NCI-H2227 (cell line): ENCODE results near the gene MRPL24.
A peak's percentile ranks its signal among the peaks of the same experiment; 100 is the strongest.

Experiments used
- DNase-seq: peaks from one replicate; lab custom pipeline; 2025; ENCODE audit not compliant: unreplicated experiment; lab: John Stamatoyannopoulos, UW

MRPL24 gene

GRCh38 chr1:156744344-156744743 lies 3.5 kb upstream of the MRPL24 start:
- no peak for DNase-seq

DNA sequence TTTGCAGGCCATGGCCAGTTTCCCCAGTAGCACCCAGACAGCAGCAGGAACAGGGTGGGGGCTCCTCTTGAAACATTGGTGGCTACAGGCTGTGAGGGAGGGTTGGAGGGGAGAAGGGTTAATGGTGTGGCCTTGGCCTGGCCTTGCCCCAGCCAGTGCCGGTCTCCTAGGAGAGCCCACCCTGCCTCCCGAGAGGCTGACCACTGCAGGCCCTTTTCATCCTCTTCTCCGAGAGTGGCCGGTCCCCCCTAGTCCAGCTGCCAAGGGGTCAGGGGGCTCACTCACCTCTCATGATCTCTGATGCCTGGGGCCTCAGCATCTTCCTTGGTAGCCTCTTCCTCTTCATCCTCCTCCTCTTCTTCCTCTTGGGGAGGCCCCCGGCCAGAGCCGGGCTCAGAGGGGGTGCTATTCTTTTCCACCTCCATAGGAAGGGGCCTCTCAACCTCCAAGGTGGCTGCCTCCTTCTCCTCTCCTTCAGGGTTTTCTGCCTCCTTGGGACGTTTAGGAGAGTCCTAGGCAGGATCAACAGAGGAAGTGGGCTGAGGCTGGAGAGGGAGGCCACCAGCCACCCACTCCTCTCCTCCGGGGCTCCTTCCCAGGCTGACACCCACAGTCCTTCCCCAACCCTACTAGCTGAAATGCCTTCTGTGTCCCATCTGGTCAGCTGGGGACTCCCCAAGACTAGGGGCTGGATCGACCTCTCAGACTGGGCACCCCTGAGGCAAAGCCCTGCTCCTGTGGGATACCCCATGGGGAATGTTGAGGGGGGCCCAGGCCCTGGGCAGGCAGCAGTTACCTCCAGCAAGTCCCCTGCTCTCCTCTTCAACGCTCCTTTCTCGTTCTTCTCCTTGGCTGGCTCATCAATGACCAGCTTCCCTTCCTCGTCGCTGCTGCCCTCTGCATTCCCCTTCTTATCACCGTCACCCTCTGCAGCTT lies 2.7 kb upstream of the MRPL24 start:
- DNase-seq: no peak

DNA sequence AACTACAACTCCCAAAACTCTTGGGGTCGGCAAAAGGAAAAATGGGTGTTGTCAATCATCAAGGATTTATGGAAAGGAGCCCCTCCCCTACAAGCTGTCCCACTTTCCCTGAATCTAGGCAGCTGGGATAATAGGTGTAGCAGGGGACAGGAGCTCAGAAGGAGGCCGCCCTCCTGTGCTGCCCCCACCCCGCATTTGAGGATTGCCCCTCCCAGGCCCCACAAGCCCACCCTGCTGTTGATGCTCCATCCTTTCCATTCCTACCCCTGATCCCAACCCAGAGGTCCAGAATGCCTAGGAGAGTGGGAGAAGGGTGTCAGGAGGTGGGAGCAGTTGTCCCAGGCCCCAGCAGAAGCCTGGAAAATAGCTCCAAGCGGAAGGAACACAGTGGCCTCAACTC lies 1.9 kb upstream of the MRPL24 start:
- DNase-seq: no peak

- no peak for DNase-seq
These were observed 1.1 kb upstream of the MRPL24 start for GRCh38 chr1:156742017-156742416.

- no peak for DNase-seq
These were observed 644 bp upstream of the MRPL24 start for GRCh38 chr1:156741481-156741983.

- no peak for DNase-seq
These were observed 599 bp downstream of the MRPL24 start for GRCh38 chr1:156740237-156740740.

DNA sequence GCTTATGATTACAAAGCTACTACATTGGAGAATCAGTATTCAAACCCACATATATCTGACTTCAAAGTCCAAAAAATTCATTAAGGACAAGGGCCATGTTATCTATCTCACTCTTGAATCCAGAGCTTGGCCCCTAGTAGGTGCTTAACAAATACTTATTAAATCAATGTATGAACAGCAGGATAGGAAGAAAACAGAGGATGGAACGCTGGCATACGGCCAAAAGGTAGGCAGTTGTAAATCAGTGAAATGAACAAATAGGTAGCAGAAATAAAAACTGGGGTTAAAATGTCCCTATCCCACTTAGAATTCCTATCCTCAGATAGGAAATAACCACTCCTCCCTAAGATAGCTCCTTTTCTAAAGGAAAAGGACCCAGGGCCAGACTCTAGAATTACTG lies 2.0 kb downstream of the MRPL24 start:
- DNase-seq: no peak

GRCh38 chr1:156738407-156738806 lies 2.5 kb downstream of the MRPL24 start:
- no peak for DNase-seq

- DNase-seq: no peak
These were observed 6.8 kb downstream of the MRPL24 start for GRCh38 chr1:156733989-156734584.

DNA sequence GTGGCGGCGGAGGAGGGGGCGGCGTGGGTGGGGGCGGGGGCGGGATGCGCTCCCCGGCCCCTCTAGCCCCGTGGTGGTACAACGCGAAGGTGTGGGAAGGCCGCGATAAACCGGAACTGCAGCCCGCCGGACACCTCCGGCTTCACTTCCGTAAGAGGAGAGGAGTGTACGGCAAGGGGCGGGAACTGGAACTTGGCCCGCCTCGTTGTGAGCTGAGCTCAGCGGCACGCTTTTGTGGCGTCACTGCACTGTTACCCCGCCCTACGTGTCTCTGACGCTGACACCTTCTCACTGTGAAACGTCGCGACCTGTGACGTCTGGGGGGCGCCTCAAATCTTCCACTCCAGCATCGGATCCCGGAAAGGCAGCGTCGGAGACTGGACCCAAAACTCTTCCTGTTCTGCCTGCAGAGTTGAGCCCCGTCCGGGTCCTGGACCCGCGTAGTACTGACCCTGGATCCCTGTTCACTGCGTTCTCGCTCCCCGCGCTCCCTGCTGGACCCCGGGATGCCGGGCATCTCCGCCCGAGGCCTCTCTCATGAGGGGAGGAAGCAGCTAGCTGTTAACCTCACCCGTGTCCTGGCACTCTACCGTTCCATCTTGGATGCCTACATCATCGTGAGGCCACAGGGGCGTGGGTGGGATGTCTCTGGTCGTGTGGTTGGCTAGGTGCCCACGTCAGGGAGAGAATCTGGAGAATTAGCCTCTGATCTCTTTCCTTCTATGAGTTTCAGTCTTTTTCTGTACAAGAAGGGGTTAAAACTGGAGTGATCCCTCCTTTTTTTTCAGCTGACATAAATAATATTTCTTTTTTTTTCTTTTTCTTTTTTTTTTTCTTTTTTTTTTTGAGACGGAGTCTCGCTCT lies 12.1 kb downstream of the MRPL24 start, which contains the start of gene ISG20L2:
ISG20L2 (minus strand) TSS at position 168 of the 864 bp plus-strand sequence. CDS start 1,114 bp downstream, outside the sequence.
- peak; percentile 98 for DNase-seq

DNA sequence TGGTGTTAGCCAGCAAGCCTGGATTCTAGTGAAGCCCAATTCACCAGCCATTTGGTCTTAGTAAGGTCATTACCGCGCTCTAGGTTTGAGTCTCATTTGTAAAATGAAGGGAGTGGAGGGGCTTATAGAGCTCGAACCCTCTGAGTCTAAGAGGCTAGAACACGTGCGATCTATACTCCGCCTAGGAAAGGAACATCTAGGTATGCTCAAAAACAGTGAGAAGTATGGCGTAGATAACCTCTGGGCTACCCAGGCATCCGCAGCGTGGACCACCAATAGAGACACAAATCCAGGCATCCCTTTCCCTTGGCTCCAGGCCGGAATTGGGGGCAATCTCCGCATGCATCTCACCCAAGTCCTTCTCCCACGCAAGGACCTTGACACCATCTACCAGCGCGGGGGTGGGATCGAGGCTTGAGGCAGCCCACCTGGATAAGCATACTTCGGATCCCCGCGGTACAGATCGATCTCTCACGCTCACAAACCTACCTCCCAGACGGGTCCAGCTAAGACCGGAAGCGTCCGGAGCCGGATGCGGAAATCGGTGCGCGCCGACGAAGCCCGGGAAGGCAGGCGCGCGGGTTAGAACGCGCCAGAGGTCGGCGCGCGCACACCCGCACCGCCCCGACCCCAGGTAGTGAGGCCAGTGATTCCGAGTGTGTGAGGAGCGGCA lies 12.8 kb downstream of the MRPL24 start, which contains the start of gene METTL25B:
METTL25B (plus strand) TSS at position 544 of the 673 bp plus-strand sequence. CDS start 636 bp downstream, outside the sequence.
- DNase-seq: peak; percentile 93

GRCh38 chr1:156727492-156727891 lies 13.4 kb downstream of the MRPL24 start:
- DNase-seq: no peak

DNA sequence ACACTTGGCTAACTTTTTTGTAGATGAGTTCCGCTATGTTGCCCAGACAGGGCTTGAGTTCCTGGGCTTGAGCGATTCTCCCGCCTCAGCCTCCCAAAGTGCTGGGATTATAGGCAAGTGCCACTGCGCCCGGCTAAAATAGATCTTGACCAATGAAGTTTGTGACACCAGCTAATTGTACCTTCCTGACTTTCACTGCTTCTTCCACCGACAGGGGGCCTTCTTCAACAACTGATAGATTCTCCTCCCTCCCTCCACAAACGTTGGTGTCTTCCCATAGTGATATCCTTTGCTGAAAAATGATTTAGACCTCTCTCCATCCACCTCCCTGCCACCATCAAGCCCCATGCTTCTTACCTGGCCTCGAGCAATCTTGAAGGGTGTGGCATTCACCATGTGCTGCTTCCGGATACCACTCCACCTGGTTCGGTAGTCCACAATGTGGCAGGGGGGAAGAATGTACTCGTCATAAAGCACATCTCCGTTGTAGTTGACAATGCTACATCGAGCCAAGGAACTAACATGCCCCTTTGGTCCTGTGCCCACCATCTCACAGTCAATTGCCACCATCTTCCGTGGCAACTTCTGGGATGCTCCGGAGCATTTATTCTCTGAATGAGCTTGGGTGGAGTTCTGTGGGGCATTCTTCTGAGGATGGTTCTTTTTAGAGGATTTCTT lies 14.2 kb downstream of the MRPL24 start:
- DNase-seq: peak; percentile 67

- DNase-seq: peak; percentile 87
These were observed 15.1 kb downstream of the MRPL24 start for GRCh38 chr1:156725683-156726280.

- no peak for DNase-seq
These were observed 19.4 kb downstream of the MRPL24 start for GRCh38 chr1:156721535-156721934.

GRCh38 chr1:156721131-156721530 lies 19.8 kb downstream of the MRPL24 start:
- DNase-seq: no peak

DNA sequence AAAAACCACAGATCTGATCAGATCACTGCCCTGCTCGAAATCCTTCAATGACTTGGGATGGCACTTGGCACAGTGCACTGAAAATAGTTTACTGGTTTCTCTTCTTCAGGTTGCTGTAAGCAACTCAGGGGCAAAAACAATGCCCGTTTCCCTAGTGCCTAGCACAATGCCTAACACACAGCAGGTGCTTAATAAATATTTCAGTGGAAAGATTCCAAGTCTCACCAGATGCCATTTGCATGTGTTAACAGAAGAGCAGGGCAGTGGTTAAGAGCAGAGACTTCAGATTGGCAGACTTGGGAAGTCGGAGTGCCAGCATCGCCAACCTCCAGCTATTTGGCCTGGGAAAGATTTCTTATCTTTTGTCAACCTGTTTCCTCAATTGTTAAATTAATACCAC lies 23.5 kb downstream of the MRPL24 start:
- DNase-seq: no peak

- no peak for DNase-seq
These were observed 26.1 kb downstream of the MRPL24 start for GRCh38 chr1:156714830-156715229.

- DNase-seq: no peak
These were observed 28.3 kb downstream of the MRPL24 start for GRCh38 chr1:156712626-156713025.
